K562 treated with DMSO at 1 percent for 4 hours (cell line): ENCODE measurements around the gene THY1. TPM values are rescaled to one million over a fixed set of nuclear protein-coding genes. Genes with fewer than 3 reads are reported as not detected.

ENCODE experiments used
- total RNA-seq: library from RNA; unstranded; fragments of 300-600 nt; gene quantifications from 2 replicates; pipeline ENCODE4 v1.2.3, GENCODE V29; 2022; ENCODE audit not compliant: insufficient read depth

The THY1 gene
- total RNA-seq: not detected in 2 replicates

DNA sequence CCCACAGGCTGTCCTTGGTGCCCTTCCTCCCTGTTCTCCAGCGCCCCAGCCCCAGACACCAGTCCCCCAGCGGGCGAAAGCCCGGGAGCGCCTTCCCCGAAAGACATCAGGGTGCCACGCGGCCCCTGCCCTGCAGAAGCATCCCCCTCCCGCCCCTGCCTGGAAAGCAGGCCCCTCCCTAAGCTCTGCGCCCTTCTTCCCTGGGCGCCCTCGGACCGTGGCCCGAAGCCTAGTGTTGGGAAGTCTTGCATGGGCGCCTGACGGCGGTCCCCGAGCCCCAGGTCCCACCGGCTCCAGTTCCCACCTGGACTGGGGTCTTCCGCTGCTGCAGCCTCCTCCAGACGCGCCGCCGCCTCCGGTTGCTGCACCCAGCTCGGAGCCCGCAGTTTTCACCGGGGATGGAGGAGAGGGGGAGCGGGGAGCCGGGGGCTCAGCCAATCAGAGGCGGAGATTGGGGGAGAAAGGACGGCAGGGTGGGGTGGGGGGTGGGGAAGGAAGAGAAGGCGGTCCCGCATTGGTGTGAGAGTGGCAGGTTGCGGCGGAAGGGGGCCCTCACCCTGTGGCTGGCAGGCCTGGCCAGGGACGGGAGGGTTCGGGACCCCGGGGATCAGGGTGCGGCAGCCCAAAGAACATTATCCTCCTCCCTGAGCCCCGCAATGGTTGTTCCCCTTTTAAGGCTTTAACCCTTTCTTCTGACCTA is at the start of gene THY1:
THY1 (minus strand) TSS at position 364 of the 700 bp plus-strand sequence. CDS start 2,267 bp downstream, outside the sequence.

GRCh38 chr11:119381181-119381988 is 41.6 kb downstream of the THY1 start, which contains the start of gene USP2:
Gene USP2 (minus strand): TSS chr11:119381690. CDS start chr11:119373480, 8,210 bp downstream.

Other genes with a start within 250 kb of the THY1 start
- gene NHERF4, start 237.7 kb downstream of the THY1 start, total RNA-seq: not detected in 2 replicates
- gene CBL, start 216.8 kb downstream of the THY1 start, total RNA-seq: 11.8 and 12.7 TPM in 2 replicates
- 15.5 and 21.8 TPM in 2 replicates for gene MCAM, start 106.0 kb downstream of the THY1 start, total RNA-seq
- 39.5 and 47.2 TPM in 2 replicates for gene RNF26, start 88.6 kb downstream of the THY1 start, total RNA-seq
- gene C1QTNF5, start 82.3 kb downstream of the THY1 start, total RNA-seq: not detected in 2 replicates
- gene MFRP, start 76.5 kb downstream of the THY1 start, total RNA-seq: not detected in 2 replicates
- 6.6 and 6.8 TPM in 2 replicates for gene USP2, start 41.5 kb downstream of the THY1 start, total RNA-seq